H1 (cell line): ENCODE data around the gene MCTS1. TPM values are rescaled to one million over a fixed set of nuclear protein-coding genes. Genes with fewer than 3 reads are reported as not detected.

Experiments
- BRCA1 ChIP-seq: IDR thresholded peaks from 2 replicates; pipeline ENCODE4 v1.6.1; 2012; ENCODE audit warnings: low read depth, low read length, improper control_type of control experiment
- CHD7 ChIP-seq: fragments of 300-600 bp; sonication (generic); IDR thresholded peaks from 2 replicates; pipeline ENCODE4 v1.7.1; 2012; ENCODE audit warnings: low read length, moderate library complexity, mild to moderate bottlenecking, inconsistent platforms; ENCODE audit not compliant: insufficient replicate concordance
- KDM4A ChIP-seq: IDR thresholded peaks from one replicate; pipeline ENCODE4 v1.7.1; 2012; ENCODE audit warnings: low read depth, mild to moderate bottlenecking, moderate library complexity, low read length, inconsistent platforms; ENCODE audit not compliant: severe bottlenecking
- RFX5 ChIP-seq: IDR thresholded peaks from 2 replicates; pipeline ENCODE4 v1.6.1; 2011; ENCODE audit warnings: low read depth, low read length, improper control_type of control experiment, borderline replicate concordance
- SRF ChIP-seq: IDR thresholded peaks from 2 replicates; pipeline ENCODE4 v1.6.1; 2011; ENCODE audit warnings: mild to moderate bottlenecking, low read depth, low read length, moderate library complexity
- TAF1 ChIP-seq: IDR thresholded peaks from 2 replicates; pipeline ENCODE4 v1.6.1; 2011; ENCODE audit warnings: mild to moderate bottlenecking, low read depth, low read length
- polyA plus RNA-seq, 7 experiments: library from polyadenylated mRNA; depleted of rRNA in 3 of 7; stranded (reverse) in 5 of 7; unstranded in 2 of 7; fragments of >200 nt in 5 of 7; fragments of 200-250 nt in 2 of 7; gene quantifications; 1 replicate in 5 of 7; 2 replicates in 1 of 7; 4 replicates in 1 of 7; pipeline versions ENCODE4 v1.2.1 to v1.2.3, GENCODE V29; 2011 to 2013; ENCODE audit warnings: missing spikeins in 2 of 7, mixed read lengths in 2 of 7
- total RNA-seq: library from RNA; stranded (reverse); fragmentation: NEBNext Ultra II Directional; extraction: Animal tissue kit (Norgen Biotek cat#: 25700); gene quantifications from 2 replicates; pipeline ENCODE4 v1.2.1, GENCODE V29; 2021

MCTS1 gene
- total and polyA plus RNA-seq, 2 of the 8 experiments (the other 6 are each of a cell fraction or from before 2014, with no cell fraction given) = 19.2 to 31.6 TPM

DNA sequence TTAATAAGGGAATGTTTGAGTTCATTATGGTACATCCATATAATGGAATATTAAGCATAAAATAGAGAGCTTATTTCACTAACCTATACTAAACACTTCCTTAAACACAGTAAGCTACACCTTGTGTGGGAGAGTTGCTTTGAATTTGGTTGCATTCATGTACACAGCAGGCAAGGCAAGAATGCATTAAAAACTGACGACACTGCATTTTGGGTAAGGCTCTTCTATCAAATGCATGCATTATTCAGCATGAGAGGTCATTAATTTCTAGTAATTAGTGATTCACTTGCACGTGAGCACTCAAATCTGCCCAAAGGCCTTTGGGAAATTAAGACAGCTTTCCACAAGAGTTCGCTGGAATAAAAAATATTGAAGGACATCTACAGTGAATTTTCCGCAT lies 34.7 kb downstream of the MCTS1 start (continued):
- no peak for TF ChIP-seq CHD7
- TF ChIP-seq RFX5 = no peak
- no peak for TF ChIP-seq SRF
- no peak for TF ChIP-seq TAF1
- TF ChIP-seq BRCA1 = no peak
- no peak for TF ChIP-seq KDM4A
